Measurements from ENCODE around the gene B3GLCT.

GRCh38 chr13:31327182-31327860, 127.5 kb downstream of the B3GLCT start:
- no peak for TF ChIP-seq CTCF (conservative IDR thresholded peaks at IDR 0.05; ENCODE audit: low read depth, low read length)
- no peak for TF ChIP-seq EZH2 (IDR thresholded peaks at IDR 0.05; ENCODE audit: low read length, unreplicated experiment)
- TF ChIP-seq EZH2phosphoT487 (IDR thresholded peaks at IDR 0.05; ENCODE audit: borderline replicate concordance, low read length) = no peak

Measured in PC-3 (cell line).